Measurements from ENCODE around the gene MDM4. TPM values are rescaled to one million over a fixed set of nuclear protein-coding genes. Genes with fewer than 3 reads are reported as not detected.

MDM4 gene
- total and polyA plus RNA-seq, 2 donors (not counting 1 experiment from before 2014, with no cell fraction given) = 46.6 to 374 TPM

- no peak overlapping the region for H3K4me3 Mint-ChIP-seq
- intact Hi-C loops (cut with micrococcal nuclease) = loop anchor here (1.0 to 2.0 kb wide), 4 partner anchors 10 to 341 kb away; partner anchors contain the start of gene PIK3C2B
- peaks cover 57% of the 10 kb centered on the region for H3K4me1 Mint-ChIP-seq
- Histone ChIP-seq H3K4me3 (ENCODE audit: control extremely low read depth in 1 of 5, extremely low read depth in 1 of 5, insufficient read depth in 1 of 5, low read depth in 2 of 5, low read length in 4 of 5) (no peak overlapping the region), H4K20me1 (ENCODE audit: control insufficient read depth, insufficient read depth, low read length, poor library complexity, severe bottlenecking) (no peaks in the 10 kb centered on the region), H3K9me3 (ENCODE audit: control extremely low read depth in 1 of 3, control insufficient read depth in 2 of 3, insufficient read depth in 1 of 3, low read length in 2 of 3) (no peaks in the 10 kb centered on the region), H3K4me1 (ENCODE audit: control insufficient read depth in 2 of 2, insufficient read depth in 2 of 2, low read length in 2 of 2) (peaks cover 38 to 40% of the 10 kb centered on the region in 2 donors), H2AFZ (ENCODE audit: insufficient read depth, low read depth, low read length, poor library complexity, severe bottlenecking) (no peak overlapping the region), H3K27ac (ENCODE audit: low read length in 2 of 2) (no peak overlapping the region), H3K36me3 (replicated peaks in 1 of 2; ENCODE audit: control extremely low read depth in 1 of 2, control insufficient read depth in 1 of 2, extremely low read depth in 1 of 2, insufficient read depth in 2 of 2, low read length in 1 of 2) (no peaks in the 10 kb centered on the region), H3K4me2 (replicated peaks; ENCODE audit: low read depth, low read length, poor library complexity, severe bottlenecking) (no peak overlapping the region), H3K79me2 (ENCODE audit: control insufficient read depth, insufficient read depth, low read length) (peaks cover 19% of the 10 kb centered on the region), H3K9ac (ENCODE audit: low read length) (no peak overlapping the region), H3K27me3 (replicated peaks in 1 of 4; ENCODE audit: control extremely low read depth in 1 of 4, control insufficient read depth in 3 of 4, insufficient read depth in 4 of 4, low read length in 3 of 4) (no peaks in the 10 kb centered on the region)
- TF ChIP-seq, protein P1, sequence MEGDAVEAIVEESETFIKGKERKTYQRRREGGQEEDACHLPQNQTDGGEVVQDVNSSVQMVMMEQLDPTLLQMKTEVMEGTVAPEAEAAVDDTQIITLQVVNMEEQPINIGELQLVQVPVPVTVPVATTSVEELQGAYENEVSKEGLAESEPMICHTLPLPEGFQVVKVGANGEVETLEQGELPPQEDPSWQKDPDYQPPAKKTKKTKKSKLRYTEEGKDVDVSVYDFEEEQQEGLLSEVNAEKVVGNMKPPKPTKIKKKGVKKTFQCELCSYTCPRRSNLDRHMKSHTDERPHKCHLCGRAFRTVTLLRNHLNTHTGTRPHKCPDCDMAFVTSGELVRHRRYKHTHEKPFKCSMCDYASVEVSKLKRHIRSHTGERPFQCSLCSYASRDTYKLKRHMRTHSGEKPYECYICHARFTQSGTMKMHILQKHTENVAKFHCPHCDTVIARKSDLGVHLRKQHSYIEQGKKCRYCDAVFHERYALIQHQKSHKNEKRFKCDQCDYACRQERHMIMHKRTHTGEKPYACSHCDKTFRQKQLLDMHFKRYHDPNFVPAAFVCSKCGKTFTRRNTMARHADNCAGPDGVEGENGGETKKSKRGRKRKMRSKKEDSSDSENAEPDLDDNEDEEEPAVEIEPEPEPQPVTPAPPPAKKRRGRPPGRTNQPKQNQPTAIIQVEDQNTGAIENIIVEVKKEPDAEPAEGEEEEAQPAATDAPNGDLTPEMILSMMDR (IDR thresholded peaks at IDR 0.05) = no peak
- TF ChIP-seq EZH2 (IDR thresholded peaks at IDR 0.05; ENCODE audit: borderline replicate concordance, insufficient read depth, low read depth, low read length, poor library complexity, severe bottlenecking) = no peak
- WGBS (ENCODE audit: insufficient coverage) = no CpG with 5 or more reads among the region's 4 CpGs
- ChIA-PET POLR2A (interaction anchor here (1.4 to 1.8 kb wide), 3 partner anchors 10 to 73 kb away, joined by 4 to 7 read pairs (median 5); no protein-coding TSS in a partner anchor), CTCF (interaction anchor here (0.7 to 20.4 kb wide), 17 partner anchors 11 to 303 kb away, joined by 3 to 1884 read pairs (median 10); partner anchors contain the start of genes MDM4 and PIK3C2B)
- ATAC-seq (ENCODE audit: low read depth) (no peak), DNase-seq (no peak)
- no peaks in the 10 kb centered on the region for H3K27me3 Mint-ChIP-seq
- no peaks in the 10 kb centered on the region for H3K9me3 Mint-ChIP-seq (ENCODE audit: insufficient read depth)
- H3K27ac Mint-ChIP-seq = peak overlapping the region; percentile 46
These were observed 12.2 kb upstream of the MDM4 start for GRCh38 chr1:204503913-204504519.

- Mint-ChIP-seq H3K9me3 (ENCODE audit: insufficient read depth) (no peaks in the 10 kb centered on the region), H3K27ac (peak overlapping the region; percentile 99), H3K27me3 (no peaks in the 10 kb centered on the region), H3K4me1 (peaks cover 58% of the 10 kb centered on the region), H3K4me3 (peak overlapping the region; percentile 97)
- Histone ChIP-seq H3K4me2 (replicated peaks; ENCODE audit: low read depth, low read length, poor library complexity, severe bottlenecking) (peak overlapping the region; percentile 79), H4K20me1 (ENCODE audit: control insufficient read depth, insufficient read depth, low read length, poor library complexity, severe bottlenecking) (no peaks in the 10 kb centered on the region), H3K4me1 (ENCODE audit: control insufficient read depth in 2 of 2, insufficient read depth in 2 of 2, low read length in 2 of 2) (peaks cover 35 to 40% of the 10 kb centered on the region in 2 donors), H3K4me3 (ENCODE audit: control extremely low read depth in 1 of 5, extremely low read depth in 1 of 5, insufficient read depth in 1 of 5, low read depth in 2 of 5, low read length in 4 of 5) (peak overlapping the region; percentile 39 to 89 (median 64)), H3K36me3 (replicated peaks in 1 of 2; ENCODE audit: control extremely low read depth in 1 of 2, control insufficient read depth in 1 of 2, extremely low read depth in 1 of 2, insufficient read depth in 2 of 2, low read length in 1 of 2) (no peaks in the 10 kb centered on the region), H2AFZ (ENCODE audit: insufficient read depth, low read depth, low read length, poor library complexity, severe bottlenecking) (peak overlapping the region; percentile 82), H3K27ac (ENCODE audit: low read length in 2 of 2) (peak overlapping the region; percentile 94 to 99), H3K9me3 (ENCODE audit: control extremely low read depth in 1 of 3, control insufficient read depth in 2 of 3, insufficient read depth in 1 of 3, low read length in 2 of 3) (no peaks in the 10 kb centered on the region), H3K79me2 (ENCODE audit: control insufficient read depth, insufficient read depth, low read length) (peaks cover 8% of the 10 kb centered on the region), H3K9ac (ENCODE audit: low read length) (peak overlapping the region; percentile 94), H3K27me3 (replicated peaks in 1 of 4; ENCODE audit: control extremely low read depth in 1 of 4, control insufficient read depth in 3 of 4, insufficient read depth in 4 of 4, low read length in 3 of 4) (no peaks in the 10 kb centered on the region)
- TF ChIP-seq, protein P1 (IDR thresholded peaks at IDR 0.05) = no peak
- no peak for TF ChIP-seq EZH2 (IDR thresholded peaks at IDR 0.05; ENCODE audit: borderline replicate concordance, insufficient read depth, low read depth, low read length, poor library complexity, severe bottlenecking)
- intact Hi-C loops (cut with micrococcal nuclease) = loop anchor here (1.0 to 5.0 kb wide), 4 partner anchors 11 to 1218 kb away; partner anchors contain the start of gene MDM4
- ATAC-seq (ENCODE audit: low read depth) (no peak), DNase-seq (no peak)
- POLR2A ChIA-PET = interaction anchor here (0.6 to 3.6 kb wide), 9 partner anchors 11 to 1125 kb away, joined by 3 to 53 read pairs (median 5); partner anchors contain the start of genes MDM4 and PIK3C2B
- WGBS (ENCODE audit: insufficient coverage) = 4% methylated on average over 4 of the region's 4 CpGs
- CTCF ChIA-PET = interaction anchor here (0.7 to 20.4 kb wide), 22 partner anchors 8 to 1579 kb away, joined by 3 to 1884 read pairs (median 4); partner anchors contain the start of genes MDM4 and PIK3C2B
These were observed 10.5 kb upstream of the MDM4 start for GRCh38 chr1:204505674-204506200.
